SK-N-DZ (cell line): ENCODE data around the gene APOA1. TPM values are rescaled to one million over a fixed set of nuclear protein-coding genes. Genes with fewer than 3 reads are reported as not detected.

Experiments used
- DNase-seq: peaks from one replicate; pipeline ENCODE4 v3.0.0-alpha.2; 2015; ENCODE audit warnings: low spot score
- polyA plus RNA-seq, 2 experiments: library from polyadenylated mRNA; depleted of rRNA; stranded (reverse); fragments of >200 nt; gene quantifications; 2 replicates each; pipeline ENCODE4 v1.2.3, GENCODE V29; 2014

Gene APOA1
- polyA plus RNA-seq (2014; cell fraction: cytosol; rRNA removed) = 0.28 and 1.0 TPM in 2 replicates
- polyA plus RNA-seq (2014; cell fraction: nucleus; rRNA removed) = 1.5 TPM in 1 of 2 replicates, not detected in the other

DNA sequence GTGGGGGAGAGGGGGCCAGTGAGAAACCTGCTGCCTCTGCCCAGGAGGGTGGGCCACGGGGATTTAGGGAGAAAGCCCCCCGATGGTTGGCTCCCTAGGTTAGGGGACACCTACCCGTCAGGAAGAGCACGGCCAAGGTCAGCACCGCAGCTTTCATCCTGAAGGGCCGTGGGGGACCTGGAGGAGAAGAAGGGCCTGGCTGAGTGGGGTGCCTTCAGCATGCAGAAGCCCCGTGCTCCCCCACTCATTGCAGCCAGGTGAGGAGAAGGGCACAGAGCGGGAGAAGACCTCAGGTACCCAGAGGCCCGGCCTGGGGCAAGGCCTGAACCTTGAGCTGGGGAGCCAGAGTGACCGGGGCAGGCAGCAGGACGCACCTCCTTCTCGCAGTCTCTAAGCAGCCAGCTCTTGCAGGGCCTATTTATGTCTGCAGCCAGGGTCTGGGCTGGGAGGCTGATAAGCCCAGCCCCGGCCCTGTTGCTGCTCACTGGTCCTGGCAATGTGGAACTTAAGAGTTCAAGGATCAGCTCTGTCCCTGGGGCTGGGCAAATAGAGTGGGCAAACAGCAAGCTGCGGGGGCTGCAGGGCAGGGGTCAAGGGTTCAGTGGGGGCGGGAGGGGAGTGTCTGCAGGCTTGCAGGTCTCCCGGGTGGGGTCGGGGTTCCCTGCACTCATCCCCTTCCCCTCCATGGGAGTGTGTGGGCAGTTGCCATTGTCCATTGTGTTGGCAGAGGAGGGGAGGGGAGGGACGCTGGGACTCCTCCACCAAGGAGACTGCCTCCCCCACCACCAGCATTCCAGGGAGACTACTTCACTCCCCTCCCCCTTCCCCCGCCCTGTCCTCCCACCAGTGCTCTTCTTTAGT, at the start of gene APOA1:
TSS of gene APOA1 (minus strand) at position 392 of the 861 bp plus-strand sequence. CDS start at position 157, 235 bp downstream.
- no peak for DNase-seq

DNA sequence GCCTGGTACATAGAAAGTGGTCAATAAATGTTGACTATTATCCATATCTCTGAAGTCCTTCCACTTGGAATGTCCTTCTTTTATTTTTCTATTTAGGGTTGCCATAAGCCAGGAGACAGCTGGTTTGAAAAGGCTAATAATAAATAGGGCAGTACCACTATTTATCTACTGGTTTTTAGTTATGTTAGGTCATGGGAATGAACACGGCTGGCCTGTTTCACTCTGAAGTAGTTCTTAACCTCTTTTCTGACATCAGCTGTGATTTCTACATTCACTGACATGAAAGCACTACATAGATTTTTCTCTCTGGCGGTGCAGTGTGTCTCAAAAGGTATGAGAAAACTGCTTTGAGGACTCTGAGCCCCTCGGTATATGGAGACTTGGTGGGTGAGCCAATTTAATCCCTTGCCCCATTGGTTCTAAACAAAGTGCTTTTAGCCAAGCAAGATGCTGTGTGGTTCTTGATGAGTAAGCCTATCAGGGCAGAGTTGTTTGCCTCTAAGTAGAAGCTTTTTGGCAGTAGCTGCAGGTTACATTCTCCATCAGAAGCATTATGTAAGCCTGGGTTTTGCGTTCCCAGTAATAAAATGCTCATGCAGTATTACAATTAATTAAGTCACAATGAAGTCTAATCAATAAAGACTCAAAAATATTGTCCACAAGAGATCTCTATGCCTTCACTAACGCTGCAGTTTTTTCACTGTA, 48.7 kb upstream of the APOA1 start:
- no peak for DNase-seq

DNA sequence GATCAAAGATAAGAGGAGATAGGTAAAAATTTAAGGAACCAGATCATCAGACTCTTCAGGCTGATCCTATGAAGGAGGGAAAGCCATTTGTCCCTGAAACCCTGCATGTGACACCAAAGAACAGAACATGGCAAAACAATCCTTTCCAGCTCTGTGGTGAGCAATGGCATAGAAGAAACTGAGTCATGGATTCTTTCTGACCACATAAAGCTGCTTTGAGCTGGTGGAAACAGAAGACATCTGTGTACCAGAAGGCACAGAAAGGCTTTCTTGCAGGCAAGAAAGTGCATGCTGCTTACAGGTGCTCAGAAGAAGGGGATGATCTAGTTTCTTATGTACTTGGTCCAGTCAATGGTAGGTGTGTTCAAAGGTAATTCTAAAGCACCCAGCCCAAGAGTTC, 45.0 kb upstream of the APOA1 start:
- DNase-seq = no peak

GRCh38 chr11:116881143-116881542, 43.7 kb upstream of the APOA1 start:
- no peak for DNase-seq

- DNase-seq = peak; percentile 24
Observed at GRCh38 chr11:116879800-116880625, 42.6 kb upstream of the APOA1 start.

DNA sequence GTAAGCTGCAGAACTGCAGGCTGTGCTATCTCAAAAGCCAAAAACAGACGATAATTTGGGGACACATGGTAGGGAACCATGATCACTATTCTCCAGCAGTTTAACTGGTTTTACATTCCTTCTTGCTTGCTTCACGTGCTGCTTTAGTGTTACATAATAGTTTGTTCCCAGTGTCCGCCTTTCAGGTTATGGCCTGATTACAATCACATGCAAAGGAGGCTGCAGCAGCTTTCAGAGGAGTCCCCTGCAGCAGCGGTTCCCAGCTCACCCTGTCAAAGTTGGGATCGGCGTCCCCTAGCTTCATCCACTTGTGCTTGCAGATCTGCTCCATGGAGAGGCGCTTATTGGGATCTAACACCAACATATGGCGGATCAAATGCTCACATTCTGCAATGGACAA, 39.2 kb upstream of the APOA1 start:
- no peak for DNase-seq

GRCh38 chr11:116875194-116875593, 37.8 kb upstream of the APOA1 start:
- DNase-seq = no peak

- no peak for DNase-seq
Observed at GRCh38 chr11:116874251-116874650, 36.8 kb upstream of the APOA1 start.

GRCh38 chr11:116873381-116873780, 36.0 kb upstream of the APOA1 start:
- no peak for DNase-seq

- DNase-seq = no peak
Observed at GRCh38 chr11:116871248-116871647, 33.8 kb upstream of the APOA1 start.

- no peak for DNase-seq
Observed at GRCh38 chr11:116870054-116870453, 32.6 kb upstream of the APOA1 start.

DNA sequence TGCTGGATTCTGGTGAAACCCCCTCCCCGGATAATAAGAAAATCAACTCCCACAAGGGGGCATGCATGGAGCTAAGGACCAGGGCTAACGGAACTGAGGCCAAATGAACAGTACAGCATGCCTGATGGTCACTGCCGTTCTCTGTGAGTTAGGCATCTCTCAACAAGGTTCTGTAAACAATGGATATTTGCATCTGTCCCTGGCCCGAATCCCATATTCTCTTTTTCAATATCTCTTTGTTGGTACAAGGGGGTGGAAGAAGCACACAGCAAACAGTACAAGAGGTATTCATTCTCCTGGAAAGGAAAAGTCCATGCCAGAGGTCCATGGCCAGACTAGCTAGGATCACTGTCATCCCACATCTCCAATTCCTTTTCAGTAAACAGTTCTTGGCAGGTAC, 32.2 kb upstream of the APOA1 start:
- DNase-seq = no peak

DNA sequence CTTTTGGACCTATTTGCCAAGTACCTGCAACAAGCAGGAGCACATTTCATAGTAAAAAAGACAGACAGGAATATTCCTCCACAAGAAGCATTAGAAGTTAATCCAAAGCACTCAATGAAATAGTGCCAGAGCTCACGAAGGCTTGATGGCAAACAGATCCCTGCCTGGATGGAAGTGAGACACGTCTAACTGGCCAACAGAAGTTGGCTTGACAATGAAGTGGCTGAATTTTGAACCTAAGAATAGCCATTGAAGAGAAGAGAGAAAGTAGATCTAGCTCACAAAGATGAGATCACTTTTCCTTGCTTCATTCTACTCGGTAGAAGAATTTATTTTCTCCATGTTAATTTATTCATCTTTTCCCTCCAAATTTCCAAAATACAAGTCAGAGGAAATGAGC, 30.6 kb upstream of the APOA1 start:
- DNase-seq = no peak

DNA sequence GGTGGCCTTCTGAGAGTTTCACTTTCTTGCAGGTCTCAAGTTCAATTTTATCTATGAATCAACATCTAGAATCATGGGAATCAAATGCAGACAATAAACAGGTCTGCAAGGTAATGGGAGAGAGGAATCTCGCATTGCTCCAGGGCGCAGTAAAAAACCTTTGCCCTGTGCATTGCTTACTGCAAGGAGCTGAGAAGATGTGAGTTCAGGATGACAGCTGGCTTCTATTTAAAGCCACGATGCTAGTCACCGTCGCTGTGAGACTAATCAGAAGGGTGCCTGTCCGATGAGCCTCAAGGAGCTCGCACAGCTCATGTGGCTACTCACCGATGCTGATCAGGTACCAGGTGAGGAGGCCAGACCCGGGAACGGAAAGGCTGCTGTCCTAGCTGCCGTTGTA, 30.2 kb upstream of the APOA1 start:
- DNase-seq = no peak

- DNase-seq = no peak
Observed at GRCh38 chr11:116866804-116867455, 29.5 kb upstream of the APOA1 start.

DNA sequence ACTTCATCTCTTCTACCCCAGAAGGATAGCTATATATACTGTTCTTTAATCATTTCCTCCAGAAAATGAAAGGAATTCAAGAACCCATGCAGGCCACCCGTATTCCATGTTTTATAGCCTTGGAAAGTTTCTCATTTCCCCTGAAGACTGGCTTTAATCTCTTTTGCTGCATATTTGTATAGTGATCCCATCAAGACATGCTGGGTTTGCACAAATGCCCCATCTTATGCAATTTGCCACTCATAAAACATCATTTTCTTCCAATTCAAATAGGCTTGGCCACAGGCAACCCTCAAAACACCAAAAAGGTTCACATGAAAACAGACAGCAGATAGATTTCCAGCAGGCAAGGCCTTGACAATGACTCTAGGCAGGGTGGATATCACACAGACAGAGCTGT, 28.3 kb upstream of the APOA1 start:
- DNase-seq = no peak

- no peak for DNase-seq
Observed at GRCh38 chr11:116864531-116864930, 27.1 kb upstream of the APOA1 start.

GRCh38 chr11:116862951-116863350, 25.5 kb upstream of the APOA1 start:
- no peak for DNase-seq

DNA sequence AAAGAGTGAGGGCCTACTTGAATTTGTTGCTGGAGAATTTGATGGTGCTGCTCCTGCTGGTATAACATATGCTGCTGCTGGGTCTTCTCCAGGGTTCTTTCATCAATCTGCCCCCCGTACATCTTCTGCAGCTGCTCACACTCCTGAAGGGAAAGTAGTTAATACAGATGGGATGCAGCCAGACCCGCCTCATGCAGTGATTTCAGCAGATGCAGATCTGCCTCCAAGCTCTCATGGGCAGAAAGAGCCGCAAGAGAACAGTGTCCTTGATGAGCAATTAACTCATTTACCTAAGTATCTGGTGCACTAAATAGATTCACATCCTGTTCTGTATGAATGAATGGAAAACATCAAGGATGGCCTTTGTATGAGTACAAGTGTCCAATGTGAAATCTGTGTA, 24.8 kb upstream of the APOA1 start:
- DNase-seq = no peak

DNA sequence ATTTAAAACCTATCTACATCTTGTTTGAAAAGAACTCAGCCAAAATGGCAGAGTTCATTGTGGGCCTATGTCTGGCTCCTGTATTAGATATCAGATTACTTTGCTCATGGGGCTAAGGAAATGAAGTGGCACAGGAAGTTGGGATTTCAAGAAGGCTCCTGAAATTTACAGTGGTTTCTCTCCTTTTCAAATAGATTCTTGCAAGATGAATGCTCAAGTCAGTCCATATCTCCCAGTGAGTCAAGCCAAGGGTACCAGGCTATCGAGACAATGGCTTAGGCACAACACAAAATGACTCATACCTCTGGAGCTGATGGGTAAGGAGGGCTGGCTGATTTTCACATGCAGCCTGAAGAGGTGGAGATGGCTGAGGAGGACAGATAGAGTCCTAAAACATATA, 24.1 kb upstream of the APOA1 start:
- DNase-seq = no peak

GRCh38 chr11:116860303-116860702, 22.9 kb upstream of the APOA1 start:
- no peak for DNase-seq
